H1 (cell line): ENCODE data around the gene MECR. TPM values are rescaled to one million over a fixed set of nuclear protein-coding genes. Genes with fewer than 3 reads are reported as not detected.

Source experiments
- CTCF ChIA-PET: fragments of 300-600 bp; sonication (Branson Sonifier 250); formaldehyde crosslinking; loops from one replicate; lab custom pipeline; 2021; ENCODE audit not compliant: partially characterized antibody; lab: Charles Lee
- POLR2A ChIA-PET: fragments of 300-600 bp; sonication (Branson Sonifier 250); formaldehyde crosslinking; loops from one replicate; lab custom pipeline; 2021; ENCODE audit warnings: inconsistent platforms; ENCODE audit not compliant: partially characterized antibody; lab: Charles Lee
- DNase-seq, 2 experiments: peaks; one replicate each; pipeline versions ENCODE4 v3.0.0 to v3.0.0-alpha.2; 2010 to 2022; ENCODE audit warnings: low spot score in 2 of 2, low read depth in 1 of 2, mixed read lengths in 1 of 2
- FAIRE-seq: peaks from 2 replicates; lab custom pipeline; 2011; peaks lifted over from hg19 to GRCh38; lab: Jason Lieb, UNC
- H2AFZ ChIP-seq: 2 replicates; pipeline ENCODE4 v1.8.1; 2012; ENCODE audit warnings: low read length, inconsistent platforms
- H2AK5ac ChIP-seq: 2 replicates; pipeline ENCODE4 v1.6.1; 2013; ENCODE audit warnings: low read depth, low read length
- H2BK120ac ChIP-seq: replicated peaks from 2 replicates; pipeline ENCODE3; 2013; ENCODE audit warnings: low read depth, low read length, inconsistent platforms
- H2BK12ac ChIP-seq: 2 replicates; pipeline ENCODE4 v1.6.1; 2013; ENCODE audit warnings: low read depth, low read length
- H2BK15ac ChIP-seq: 2 replicates; pipeline ENCODE4 v1.6.1; 2013; ENCODE audit warnings: low read length
- H2BK20ac ChIP-seq: 2 replicates; pipeline ENCODE4 v1.6.1; 2013; ENCODE audit warnings: low read length
- H2BK5ac ChIP-seq: 2 replicates; pipeline ENCODE4 v1.6.1; 2013; ENCODE audit warnings: low read depth, low read length
- H3K14ac ChIP-seq: 2 replicates; pipeline ENCODE4 v1.6.1; 2013; ENCODE audit warnings: inconsistent platforms; ENCODE audit not compliant: insufficient read length
- H3K18ac ChIP-seq: 2 replicates; pipeline ENCODE4 v1.6.1; 2013; ENCODE audit warnings: low read length; ENCODE audit errors: extremely low read depth
- H3K23ac ChIP-seq: 2 replicates; pipeline ENCODE4 v1.6.1; 2013; ENCODE audit warnings: inconsistent platforms; ENCODE audit not compliant: insufficient read length
- H3K23me2 ChIP-seq: 2 replicates; pipeline ENCODE4 v1.6.1; 2013; ENCODE audit warnings: low read depth, low read length
- H3K27ac ChIP-seq: 2 replicates; pipeline ENCODE4 v1.6.1; 2011; ENCODE audit warnings: low read depth, low read length, inconsistent platforms
- H3K27me3 ChIP-seq, 4 experiments: replicated peaks in 1 of 4; 1 replicate in 1 of 4; 2 replicates in 3 of 4; pipeline versions ENCODE4 v1.6.1 to v1.8.1; 2011 to 2013; ENCODE audit warnings: low read length in 3 of 4, mild to moderate bottlenecking in 3 of 4, inconsistent platforms in 2 of 4, mixed read lengths in 2 of 4, moderate library complexity in 1 of 4; ENCODE audit not compliant: control insufficient read depth in 3 of 4, insufficient read depth in 3 of 4; ENCODE audit errors: extremely low read depth in 1 of 4
- H3K36me3 ChIP-seq, 4 experiments: 2 replicates each; pipeline versions ENCODE4 v1.6.1 to v1.8.1; 2011 to 2013; ENCODE audit warnings: mild to moderate bottlenecking in 4 of 4, low read length in 3 of 4, moderate library complexity in 2 of 4, control low read depth in 1 of 4, inconsistent platforms in 1 of 4; ENCODE audit not compliant: insufficient read depth in 4 of 4, control insufficient read depth in 2 of 4
- H3K4ac ChIP-seq: replicated peaks from 2 replicates; pipeline ENCODE3; 2013; ENCODE audit warnings: low read length, low read depth, mixed read lengths, inconsistent platforms; ENCODE audit not compliant: insufficient read length
- H3K4me1 ChIP-seq, 4 experiments: replicated peaks in 1 of 4; 1 replicate in 1 of 4; 2 replicates in 3 of 4; pipeline versions ENCODE4 v1.6.1 to v1.8.1; 2011 to 2013; ENCODE audit warnings: low read length in 3 of 4, inconsistent platforms in 2 of 4, mixed read lengths in 1 of 4; ENCODE audit not compliant: insufficient read depth in 4 of 4, control insufficient read depth in 3 of 4
- H3K4me2 ChIP-seq, 2 experiments: 2 replicates each; pipeline versions ENCODE4 v1.6.1 to v1.8.1; 2011 to 2013; ENCODE audit warnings: low read depth in 2 of 2, low read length in 2 of 2, control low read depth in 1 of 2, inconsistent platforms in 1 of 2, mild to moderate bottlenecking in 1 of 2; ENCODE audit not compliant: insufficient read depth in 1 of 2
- H3K4me3 ChIP-seq, 4 experiments: fragments of 200-600, 300-600 bp in 1 of 4; sonication (generic), shearing (Covaris generic), sonication (Bioruptor Twin) in 1 of 4; 2 replicates each; pipeline versions ENCODE4 v1.5.1 to v1.8.1; 2011 to 2016; ENCODE audit warnings: low read length in 4 of 4, low read depth in 3 of 4, control low read depth in 2 of 4, inconsistent platforms in 2 of 4, mild to moderate bottlenecking in 2 of 4, mixed read lengths in 1 of 4, moderate library complexity in 1 of 4; ENCODE audit not compliant: insufficient read depth in 2 of 4; ENCODE audit errors: extremely low read depth in 1 of 4
- H3K56ac ChIP-seq: replicated peaks from 2 replicates; pipeline ENCODE3; 2013; ENCODE audit warnings: low read depth, mild to moderate bottlenecking, mixed read lengths, low read length, inconsistent platforms; ENCODE audit not compliant: insufficient read length
- H3K79me1 ChIP-seq: 2 replicates; pipeline ENCODE4 v1.6.1; 2013; ENCODE audit warnings: low read depth, low read length, control low read depth
- H3K79me2 ChIP-seq, 2 experiments: 2 replicates each; pipeline versions ENCODE4 v1.6.1 to v1.8.1; 2012 to 2013; ENCODE audit warnings: low read length in 2 of 2, mild to moderate bottlenecking in 2 of 2, inconsistent platforms in 1 of 2; ENCODE audit not compliant: insufficient read depth in 2 of 2, control insufficient read depth in 1 of 2
- H3K9ac ChIP-seq, 4 experiments: replicated peaks in 1 of 4; 1 replicate in 1 of 4; 2 replicates in 3 of 4; pipeline versions ENCODE4 v1.6.1 to v1.8.1; 2011 to 2013; ENCODE audit warnings: low read depth in 3 of 4, low read length in 3 of 4, control low read depth in 2 of 4, mild to moderate bottlenecking in 2 of 4, moderate library complexity in 2 of 4, inconsistent platforms in 1 of 4; ENCODE audit errors: extremely low read depth in 1 of 4
- H3K9me3 ChIP-seq, 2 experiments: 2 replicates each; pipeline versions ENCODE4 v1.6.1 to v1.8.1; 2012 to 2013; ENCODE audit warnings: mild to moderate bottlenecking in 2 of 2, moderate library complexity in 2 of 2, control low read depth in 1 of 2, inconsistent platforms in 1 of 2, low read depth in 1 of 2, low read length in 1 of 2, mixed read lengths in 1 of 2; ENCODE audit not compliant: insufficient read depth in 2 of 2
- H4K20me1 ChIP-seq, 2 experiments: replicated peaks in 1 of 2; 2 replicates each; pipeline versions ENCODE3 to v1.8.1; 2011 to 2013; ENCODE audit warnings: inconsistent platforms in 2 of 2, low read length in 2 of 2, mild to moderate bottlenecking in 1 of 2; ENCODE audit not compliant: insufficient read depth in 2 of 2, control insufficient read depth in 1 of 2
- H4K5ac ChIP-seq: 2 replicates; pipeline ENCODE4 v1.6.1; 2013; ENCODE audit warnings: low read length, low read depth, mixed read lengths, inconsistent platforms; ENCODE audit not compliant: insufficient read length
- H4K8ac ChIP-seq: 2 replicates; pipeline ENCODE4 v1.8.0; 2013; ENCODE audit warnings: mild to moderate bottlenecking, moderate library complexity, low read length, inconsistent platforms; ENCODE audit not compliant: insufficient read depth; ENCODE audit errors: extremely low read depth
- H4K91ac ChIP-seq: replicated peaks from 2 replicates; pipeline ENCODE3; 2013; ENCODE audit warnings: low read length, mixed read lengths, inconsistent platforms; ENCODE audit not compliant: insufficient read length
- HDAC2 ChIP-seq, 2 experiments: fragments of 300-600 bp in 1 of 2; sonication (generic) in 1 of 2; IDR thresholded peaks; 2 replicates each; pipeline ENCODE4 v1.6.1; 2011 to 2012; ENCODE audit warnings: low read depth in 2 of 2, low read length in 2 of 2, mild to moderate bottlenecking in 2 of 2, moderate library complexity in 2 of 2, borderline replicate concordance in 1 of 2, inconsistent platforms in 1 of 2
- TAF1 ChIP-seq: IDR thresholded peaks from 2 replicates; pipeline ENCODE4 v1.6.1; 2011; ENCODE audit warnings: mild to moderate bottlenecking, low read depth, low read length
- WGBS, 2 experiments: shearing (Covaris generic) in 1 of 2; methylation state at CpG; one replicate each; pipeline versions ENCODE4 v1.1.6 to v1.1.7; 2013 to 2015; ENCODE audit warnings: low lambda C conversion rate in 2 of 2, mixed read lengths in 2 of 2, inconsistent platforms in 1 of 2, low coverage in 1 of 2, missing lambda C conversion rate in 1 of 2; ENCODE audit not compliant: insufficient replicate concordance in 2 of 2, insufficient coverage in 1 of 2, insufficient read length in 1 of 2; ENCODE audit errors: extremely low coverage in 1 of 2, missing lambda C conversion rate in 1 of 2; 5-methylcytosine and 5-hydroxymethylcytosine counted together
- polyA plus RNA-seq, 7 experiments: library from polyadenylated mRNA; depleted of rRNA in 3 of 7; stranded (reverse) in 5 of 7; unstranded in 2 of 7; fragments of >200 nt in 5 of 7; fragments of 200-250 nt in 2 of 7; gene quantifications; 1 replicate in 5 of 7; 2 replicates in 1 of 7; 4 replicates in 1 of 7; pipeline versions ENCODE4 v1.2.1 to v1.2.3, GENCODE V29; 2011 to 2013; ENCODE audit warnings: missing spikeins in 2 of 7, mixed read lengths in 2 of 7
- total RNA-seq: library from RNA; stranded (reverse); fragmentation: NEBNext Ultra II Directional; extraction: Animal tissue kit (Norgen Biotek cat#: 25700); gene quantifications from 2 replicates; pipeline ENCODE4 v1.2.1, GENCODE V29; 2021

MECR gene
- total and polyA plus RNA-seq, 2 of the 8 experiments (the other 6 are each of a cell fraction or from before 2014, with no cell fraction given): 24.2 to 24.4 TPM

DNA sequence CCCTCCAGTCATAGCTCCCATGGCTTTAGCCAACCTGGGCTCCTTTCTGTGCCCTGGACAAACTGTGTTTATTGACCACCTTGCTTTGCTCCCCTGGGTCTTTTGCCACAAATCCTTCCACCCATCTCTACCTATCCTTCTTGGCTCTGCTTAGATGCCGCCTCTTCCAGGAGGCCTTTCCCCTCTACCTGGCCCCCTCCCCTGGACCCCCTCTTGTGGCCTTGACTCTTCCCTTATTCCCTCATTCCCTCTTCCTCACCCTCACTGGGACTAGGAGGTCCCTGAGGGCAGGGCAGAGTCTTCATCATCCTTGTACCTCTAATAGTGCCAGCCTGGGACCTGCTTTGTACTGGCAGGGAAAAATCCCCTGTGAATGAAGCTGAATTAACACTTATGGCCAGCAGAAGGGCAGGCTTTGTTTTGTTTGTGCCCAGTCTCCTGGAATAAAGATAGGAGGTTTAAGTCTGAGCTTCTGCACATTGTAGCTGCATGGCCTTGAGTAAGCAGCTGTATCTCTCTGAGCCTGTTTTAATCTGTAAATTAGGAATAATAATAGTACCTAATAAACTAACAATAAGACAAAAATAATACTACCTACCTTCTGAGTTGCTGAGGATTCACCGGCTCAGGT is 19.3 kb upstream of the MECR start:
- TF ChIP-seq TAF1 (0 out of 2 replicates have a peak, but pooled peaks have one; percentile 2), HDAC2 (IDR thresholded peaks at IDR 0.05; ENCODE audit: borderline replicate concordance in 1 of 2, low read depth in 2 of 2, low read length in 2 of 2) (no peak)
- WGBS, 2 experiments: 91% methylated on average over 2 of the region's 2 CpGs; no CpG with 5 or more reads in 1 of the 2 experiments
- H3K4me1 ChIP-seq: peaks cover 15 to 21% (median 18%) of the 10 kb centered on the region in 4 experiments

More for the DNA sequence above, 19.3 kb upstream of the MECR start:
- Histone ChIP-seq H2BK20ac (peak overlapping the region; percentile 99), H2BK5ac (peak overlapping the region; percentile 99), H3K14ac (no peak overlapping the region), H3K9ac (no peak overlapping the region; a peak in 1 of 7 replicates), H3K27me3 (no peaks in the 10 kb centered on the region; a peak in 1 of 7 replicates), H2AK5ac (peak overlapping the region; percentile 97), H3K23me2 (peaks cover 2% of the 10 kb centered on the region; the same call in 1 of the 2 replicates), H4K5ac (no peak overlapping the region), H4K91ac (peak overlapping the region; percentile 91), H3K18ac (peak overlapping the region; percentile 96), H4K8ac (peak overlapping the region; percentile 29; the same call in 1 of the 2 replicates), H3K27ac (peak overlapping the region; percentile 84), H3K79me1 (peaks cover 7% of the 10 kb centered on the region), H3K9me3 (no peaks in the 10 kb centered on the region), H3K4ac (peak overlapping the region; percentile 41), H2BK120ac (peak overlapping the region; percentile 85), H4K20me1 (no peaks in the 10 kb centered on the region), H2AFZ (no peak overlapping the region), H2BK15ac (peak overlapping the region; percentile 49; the same call in 1 of the 2 replicates), H3K4me3 (no peak overlapping the region; a peak in 1 of 8 replicates), H3K4me2 (peak overlapping the region; percentile 51 to 65; a peak in 2 of 4 replicates), H3K56ac (no peak overlapping the region), H3K23ac (no peak overlapping the region), H3K36me3 (no peaks in the 10 kb centered on the region), H3K79me2 (no peaks in the 10 kb centered on the region), H2BK12ac (peak overlapping the region; percentile 100)
- FAIRE-seq (no peak), DNase-seq (no peak)
- ChIA-PET CTCF (interaction anchor here (0.7 to 12.3 kb wide), 9 partner anchors 10 to 166 kb away, joined by 3 to 113 read pairs (median 7); partner anchors contain the start of gene PTPRU), POLR2A (interaction anchor here (1.1 to 2.4 kb wide), 5 partner anchors 10 to 76 kb away, joined by 3 to 11 read pairs (median 4); partner anchors contain the start of gene MECR)
